GM19463 (cell line): Measurements from ENCODE around the gene HS2ST1.
"Not testable (repeated sequence)": the region's sequence is repeated elsewhere in the genome, so short reads cannot be mapped to it uniquely, and the experiment has no call there.

ENCODE experiments used
- ATAC-seq: cut with Tn5 transposase; IDR thresholded peaks from one replicate; pipeline ENCODE4 v1.9.1; 2021; ENCODE audit warnings: mild to moderate bottlenecking, moderate library complexity; ENCODE audit not compliant: unreplicated experiment

HS2ST1 gene

GRCh38 chr1:87004857-87005256 is 90.4 kb downstream of the HS2ST1 start:
- ATAC-seq, result no peak

GRCh38 chr1:87007323-87007722 is 92.9 kb downstream of the HS2ST1 start:
- peak; percentile 76 for ATAC-seq

GRCh38 chr1:87013385-87013784 is 99.0 kb downstream of the HS2ST1 start:
- not testable (repeated sequence) for ATAC-seq

GRCh38 chr1:87017998-87018672 is 103.7 kb downstream of the HS2ST1 start:
- no peak for ATAC-seq

GRCh38 chr1:87023326-87023725 is 108.9 kb downstream of the HS2ST1 start:
- no peak for ATAC-seq

- peak; percentile 82 for ATAC-seq
Observed at GRCh38 chr1:87024936-87025540, 110.6 kb downstream of the HS2ST1 start.

- ATAC-seq, result not testable (repeated sequence)
Observed at GRCh38 chr1:87027561-87027960, 113.1 kb downstream of the HS2ST1 start.

GRCh38 chr1:87028576-87028975 is 114.1 kb downstream of the HS2ST1 start:
- no peak for ATAC-seq

GRCh38 chr1:87030740-87031690 is 116.6 kb downstream of the HS2ST1 start:
- peak; percentile 94 for ATAC-seq

GRCh38 chr1:87034351-87034750 is 119.9 kb downstream of the HS2ST1 start:
- no peak for ATAC-seq

- no peak for ATAC-seq
Observed at GRCh38 chr1:87039096-87039495, 124.7 kb downstream of the HS2ST1 start.

GRCh38 chr1:87042111-87042811 is 127.8 kb downstream of the HS2ST1 start:
- no peak for ATAC-seq

GRCh38 chr1:87044424-87044823 is 130.0 kb downstream of the HS2ST1 start:
- ATAC-seq, result peak; percentile 32

- peak; percentile 22 for ATAC-seq
Observed at GRCh38 chr1:87044840-87045239, 130.4 kb downstream of the HS2ST1 start.

- ATAC-seq, result peak; percentile 55
Observed at GRCh38 chr1:87045761-87046304, 131.4 kb downstream of the HS2ST1 start.

- no peak for ATAC-seq
Observed at GRCh38 chr1:87046951-87047350, 132.5 kb downstream of the HS2ST1 start.

- no peak for ATAC-seq
Observed at GRCh38 chr1:87048237-87048636, 133.8 kb downstream of the HS2ST1 start.

GRCh38 chr1:87051965-87052364 is 137.5 kb downstream of the HS2ST1 start:
- ATAC-seq, result no peak

GRCh38 chr1:87052400-87052799 is 138.0 kb downstream of the HS2ST1 start:
- no peak for ATAC-seq

GRCh38 chr1:87052961-87053360 is 138.5 kb downstream of the HS2ST1 start:
- no peak for ATAC-seq

GRCh38 chr1:87053446-87053845 is 139.0 kb downstream of the HS2ST1 start:
- no peak for ATAC-seq
